SIG-M5 (cell line): ENCODE results near the gene ZNF169.
"Not testable (repeated sequence)": the region's sequence is repeated elsewhere in the genome, so short reads cannot be mapped to it uniquely, and the experiment has no call there.

Source experiments
- DNase-seq: peaks from one replicate; lab custom pipeline; 2025; lab: John Stamatoyannopoulos, UW

ZNF169 gene

GRCh38 chr9:94348754-94349153 is 89.7 kb downstream of the ZNF169 start:
- DNase-seq: not testable (repeated sequence)
